ENCODE data around the gene ADCY5.

Gene ADCY5

GRCh38 chr3:123338620-123339061, 110.2 kb downstream of the ADCY5 start:
- H3K9me3 ChIP-seq (replicated peaks in 1 of 2; ENCODE audit: control insufficient read depth in 2 of 2, insufficient read depth in 1 of 2, low read depth in 1 of 2, low read length in 2 of 2): no peaks in the 10 kb centered on the region
- WGBS, 2 donors (ENCODE audit: extremely low coverage in 2 of 2, insufficient read length in 2 of 2, insufficient replicate concordance in 1 of 2): no CpG with 5 or more reads among the region's 5 CpGs
- H3K14ac ChIP-seq (ENCODE audit: low read length): no peak overlapping the region
- H2BK120ac ChIP-seq (ENCODE audit: low read depth, low read length): no peak overlapping the region
- no peak overlapping the region for H2BK15ac ChIP-seq (ENCODE audit: low read length)
- no peak overlapping the region for H2AK5ac ChIP-seq (ENCODE audit: low read depth, low read length)
- no peak overlapping the region for H3K4ac ChIP-seq (ENCODE audit: low read length)
- no peak overlapping the region for H3K4me3 ChIP-seq (ENCODE audit: low read length in 2 of 2)
- H3K18ac ChIP-seq (ENCODE audit: low read length): no peak overlapping the region
- no peak overlapping the region for H3K4me2 ChIP-seq (ENCODE audit: insufficient read depth, low read length, poor library complexity, severe bottlenecking)
- no peak overlapping the region for H3K27ac ChIP-seq (replicated peaks; ENCODE audit: low read length)
- no peak for DNase-seq (ENCODE audit: low spot score)
- no peak overlapping the region for H2AFZ ChIP-seq (ENCODE audit: low read length)
- H3K4me1 ChIP-seq (ENCODE audit: control insufficient read depth in 2 of 2, insufficient read depth in 1 of 2, low read depth in 1 of 2, low read length in 2 of 2): no peaks in the 10 kb centered on the region
- no peaks in the 10 kb centered on the region for H3K27me3 ChIP-seq (ENCODE audit: control insufficient read depth in 3 of 3, insufficient read depth in 3 of 3, low read depth in 1 of 3, low read length in 3 of 3)
- H3K36me3 ChIP-seq (replicated peaks in 1 of 2; ENCODE audit: control insufficient read depth in 2 of 2, insufficient read depth in 2 of 2, low read length in 2 of 2): no peaks in the 10 kb centered on the region
- no peaks in the 10 kb centered on the region for H3K79me1 ChIP-seq (ENCODE audit: low read depth, low read length)
- no peak overlapping the region for H3K9ac ChIP-seq (ENCODE audit: low read depth, low read length, poor library complexity)
- H4K91ac ChIP-seq (ENCODE audit: low read depth, low read length, poor library complexity): no peak overlapping the region
- no peak overlapping the region for H2BK12ac ChIP-seq (ENCODE audit: low read length)
- no peak overlapping the region for H2BK5ac ChIP-seq (ENCODE audit: low read length)
- no peak overlapping the region for H3K23ac ChIP-seq (ENCODE audit: low read depth, low read length, poor library complexity)
- no peak overlapping the region for H4K8ac ChIP-seq (ENCODE audit: low read depth, low read length)

- Histone ChIP-seq H2BK15ac (ENCODE audit: low read length) (no peak overlapping the region), H2AK5ac (ENCODE audit: low read depth, low read length) (no peak overlapping the region), H2BK12ac (ENCODE audit: low read length) (no peak overlapping the region), H4K91ac (ENCODE audit: low read depth, low read length, poor library complexity) (no peak overlapping the region), H3K27me3 (ENCODE audit: control insufficient read depth in 3 of 3, insufficient read depth in 3 of 3, low read depth in 1 of 3, low read length in 3 of 3) (no peaks in the 10 kb centered on the region), H3K23ac (ENCODE audit: low read depth, low read length, poor library complexity) (no peak overlapping the region), H2AFZ (ENCODE audit: low read length) (no peak overlapping the region), H3K18ac (ENCODE audit: low read length) (no peak overlapping the region), H3K9me3 (replicated peaks in 1 of 2; ENCODE audit: control insufficient read depth in 2 of 2, insufficient read depth in 1 of 2, low read depth in 1 of 2, low read length in 2 of 2) (no peaks in the 10 kb centered on the region), H3K4ac (ENCODE audit: low read length) (no peak overlapping the region), H3K4me2 (ENCODE audit: insufficient read depth, low read length, poor library complexity, severe bottlenecking) (no peak overlapping the region), H4K8ac (ENCODE audit: low read depth, low read length) (no peak overlapping the region), H3K9ac (ENCODE audit: low read depth, low read length, poor library complexity) (no peak overlapping the region), H3K27ac (replicated peaks; ENCODE audit: low read length) (no peak overlapping the region), H3K4me1 (ENCODE audit: control insufficient read depth in 2 of 2, insufficient read depth in 1 of 2, low read depth in 1 of 2, low read length in 2 of 2) (no peaks in the 10 kb centered on the region), H2BK5ac (ENCODE audit: low read length) (no peak overlapping the region), H2BK120ac (ENCODE audit: low read depth, low read length) (no peak overlapping the region), H3K14ac (ENCODE audit: low read length) (peak overlapping the region; percentile 57), H3K4me3 (ENCODE audit: low read length in 2 of 2) (no peak overlapping the region), H3K36me3 (replicated peaks in 1 of 2; ENCODE audit: control insufficient read depth in 2 of 2, insufficient read depth in 2 of 2, low read length in 2 of 2) (no peaks in the 10 kb centered on the region), H3K79me1 (ENCODE audit: low read depth, low read length) (no peaks in the 10 kb centered on the region)
- no CpG with 5 or more reads among the region's 8 CpGs for WGBS, 2 donors (ENCODE audit: extremely low coverage in 2 of 2, insufficient read length in 2 of 2, insufficient replicate concordance in 1 of 2)
- DNase-seq (ENCODE audit: low spot score): no peak
Observed at GRCh38 chr3:123337948-123338619, 110.8 kb downstream of the ADCY5 start.

DNA sequence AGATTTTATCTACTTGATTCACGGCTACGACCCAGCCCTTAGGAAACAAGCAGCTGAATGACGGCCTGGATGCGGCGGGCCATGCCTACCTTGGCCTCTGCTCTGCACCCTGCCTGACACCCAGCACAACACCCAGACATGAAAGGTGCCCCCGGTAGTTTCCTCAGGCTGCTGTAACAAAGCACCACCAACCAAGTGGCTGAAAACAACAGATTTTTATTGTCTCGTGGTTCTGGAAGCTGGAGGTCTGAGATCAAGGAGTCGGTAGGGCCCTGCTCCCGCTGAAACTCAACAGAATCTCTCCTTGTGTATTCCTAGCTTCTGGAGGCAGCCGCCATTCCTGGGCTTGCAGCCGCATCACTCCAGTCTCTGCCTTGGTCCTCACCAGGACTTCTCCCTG, 111.7 kb downstream of the ADCY5 start:
- H3K14ac ChIP-seq (ENCODE audit: low read length): no peak overlapping the region
- no peak overlapping the region for H3K27ac ChIP-seq (replicated peaks; ENCODE audit: low read length)
- no peak overlapping the region for H3K4me2 ChIP-seq (ENCODE audit: insufficient read depth, low read length, poor library complexity, severe bottlenecking)
- WGBS, 2 donors (ENCODE audit: extremely low coverage in 2 of 2, insufficient read length in 2 of 2, insufficient replicate concordance in 1 of 2): no CpG with 5 or more reads among the region's 11 CpGs
- DNase-seq (ENCODE audit: low spot score): no peak
- no peak overlapping the region for H4K8ac ChIP-seq (ENCODE audit: low read depth, low read length)
- H2AFZ ChIP-seq (ENCODE audit: low read length): no peak overlapping the region
- H2BK5ac ChIP-seq (ENCODE audit: low read length): no peak overlapping the region
- no peaks in the 10 kb centered on the region for H3K27me3 ChIP-seq (ENCODE audit: control insufficient read depth in 3 of 3, insufficient read depth in 3 of 3, low read depth in 1 of 3, low read length in 3 of 3)
- H2BK120ac ChIP-seq (ENCODE audit: low read depth, low read length): no peak overlapping the region
- H3K23ac ChIP-seq (ENCODE audit: low read depth, low read length, poor library complexity): no peak overlapping the region
- no peak overlapping the region for H2BK12ac ChIP-seq (ENCODE audit: low read length)
- no peak overlapping the region for H3K18ac ChIP-seq (ENCODE audit: low read length)
- H3K9ac ChIP-seq (ENCODE audit: low read depth, low read length, poor library complexity): no peak overlapping the region
- H2BK15ac ChIP-seq (ENCODE audit: low read length): no peak overlapping the region
- no peak overlapping the region for H3K4ac ChIP-seq (ENCODE audit: low read length)
- no peaks in the 10 kb centered on the region for H3K4me1 ChIP-seq (ENCODE audit: control insufficient read depth in 2 of 2, insufficient read depth in 1 of 2, low read depth in 1 of 2, low read length in 2 of 2)
- no peaks in the 10 kb centered on the region for H3K79me1 ChIP-seq (ENCODE audit: low read depth, low read length)
- no peak overlapping the region for H4K91ac ChIP-seq (ENCODE audit: low read depth, low read length, poor library complexity)
- H3K9me3 ChIP-seq (replicated peaks in 1 of 2; ENCODE audit: control insufficient read depth in 2 of 2, insufficient read depth in 1 of 2, low read depth in 1 of 2, low read length in 2 of 2): no peaks in the 10 kb centered on the region
- H3K4me3 ChIP-seq (ENCODE audit: low read length in 2 of 2): no peak overlapping the region
- H2AK5ac ChIP-seq (ENCODE audit: low read depth, low read length): no peak overlapping the region
- H3K36me3 ChIP-seq (replicated peaks in 1 of 2; ENCODE audit: control insufficient read depth in 2 of 2, insufficient read depth in 2 of 2, low read length in 2 of 2): no peaks in the 10 kb centered on the region

DNA sequence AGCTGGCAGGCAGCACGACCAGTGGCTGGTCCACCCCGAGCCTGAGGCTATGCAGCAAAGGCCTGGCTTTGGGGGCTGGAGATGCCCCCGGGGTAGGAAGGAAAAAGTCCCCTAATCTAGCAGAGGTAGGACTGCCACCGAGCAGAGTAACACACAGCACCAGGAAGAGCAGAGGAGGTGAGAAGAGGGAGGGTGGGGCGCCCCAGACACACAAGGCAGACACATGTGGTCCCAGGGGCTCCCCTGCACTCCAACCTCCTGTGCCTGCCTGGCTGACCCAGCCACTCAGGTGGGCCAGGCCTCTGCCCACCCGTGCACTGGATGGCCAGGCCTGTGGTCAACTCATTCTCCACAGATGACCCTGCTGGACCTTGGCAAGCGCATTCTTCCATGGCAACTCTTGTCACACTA, 112.4 kb downstream of the ADCY5 start:
- Histone ChIP-seq H3K27me3 (ENCODE audit: control insufficient read depth in 3 of 3, insufficient read depth in 3 of 3, low read depth in 1 of 3, low read length in 3 of 3) (no peaks in the 10 kb centered on the region), H2AFZ (ENCODE audit: low read length) (no peak overlapping the region), H3K4me3 (ENCODE audit: low read length in 2 of 2) (no peak overlapping the region), H4K91ac (ENCODE audit: low read depth, low read length, poor library complexity) (no peak overlapping the region), H3K27ac (replicated peaks; ENCODE audit: low read length) (no peak overlapping the region), H3K23ac (ENCODE audit: low read depth, low read length, poor library complexity) (no peak overlapping the region), H3K4me2 (ENCODE audit: insufficient read depth, low read length, poor library complexity, severe bottlenecking) (no peak overlapping the region), H2BK15ac (ENCODE audit: low read length) (no peak overlapping the region), H2BK12ac (ENCODE audit: low read length) (no peak overlapping the region), H3K79me1 (ENCODE audit: low read depth, low read length) (no peaks in the 10 kb centered on the region), H3K36me3 (replicated peaks in 1 of 2; ENCODE audit: control insufficient read depth in 2 of 2, insufficient read depth in 2 of 2, low read length in 2 of 2) (no peaks in the 10 kb centered on the region), H3K9me3 (replicated peaks in 1 of 2; ENCODE audit: control insufficient read depth in 2 of 2, insufficient read depth in 1 of 2, low read depth in 1 of 2, low read length in 2 of 2) (no peaks in the 10 kb centered on the region), H2BK5ac (ENCODE audit: low read length) (no peak overlapping the region), H3K4ac (ENCODE audit: low read length) (no peak overlapping the region), H3K18ac (ENCODE audit: low read length) (no peak overlapping the region), H2BK120ac (ENCODE audit: low read depth, low read length) (no peak overlapping the region), H3K4me1 (ENCODE audit: control insufficient read depth in 2 of 2, insufficient read depth in 1 of 2, low read depth in 1 of 2, low read length in 2 of 2) (no peaks in the 10 kb centered on the region), H3K14ac (ENCODE audit: low read length) (no peak overlapping the region), H3K9ac (ENCODE audit: low read depth, low read length, poor library complexity) (no peak overlapping the region), H2AK5ac (ENCODE audit: low read depth, low read length) (no peak overlapping the region), H4K8ac (ENCODE audit: low read depth, low read length) (no peak overlapping the region)
- DNase-seq (ENCODE audit: low spot score): no peak
- no CpG with 5 or more reads among the region's 7 CpGs for WGBS, 2 donors (ENCODE audit: extremely low coverage in 2 of 2, insufficient read length in 2 of 2, insufficient replicate concordance in 1 of 2)

All from neuronal stem cell (in vitro differentiated cells).